Stimulated activated naive B cell treated with anti-CD40 and anti-IgM and Interleukin-4, amounts not matched to agents 10 μg/mL and 1 μg/mL and 100 μg/mL, for 72 hours (primary cell): ENCODE data around the gene TLR8.
A peak's percentile ranks its signal among the peaks of the same experiment; 100 is the strongest.

ENCODE experiments used
- ATAC-seq, 2 donors: fragments of 150-1000 bp; cut with Tn5 transposase; replicated peaks; 2 replicates each; pipeline ENCODE4 v1.10.0; 2021; ENCODE audit warnings: moderate library complexity in 1 of 2
- DNase-seq: peaks from one replicate; pipeline ENCODE4 v3.0.0; 2021
- H3K27ac Mint-ChIP-seq: one replicate; pipeline ENCODE4 v1.8.0; 2022; ENCODE audit warnings: mild to moderate bottlenecking, mixed read lengths
- H3K27me3 Mint-ChIP-seq, 2 donors: one replicate each; pipeline ENCODE4 v1.8.0; 2022; ENCODE audit warnings: mixed read lengths in 2 of 2
- H3K36me3 Mint-ChIP-seq, 2 donors: one replicate each; pipeline ENCODE4 v1.8.0; 2022; ENCODE audit warnings: mixed read lengths in 2 of 2, mild to moderate bottlenecking in 1 of 2
- H3K4me1 Mint-ChIP-seq, 2 donors: one replicate each; pipeline ENCODE4 v1.8.0; 2022; ENCODE audit warnings: mixed read lengths in 2 of 2, mild to moderate bottlenecking in 1 of 2
- H3K4me3 Mint-ChIP-seq, 2 donors: one replicate each; pipeline ENCODE4 v1.8.0; 2022; ENCODE audit warnings: mild to moderate bottlenecking in 2 of 2, mixed read lengths in 2 of 2, moderate library complexity in 1 of 2
- H3K9me3 Mint-ChIP-seq, 2 donors: one replicate each; pipeline ENCODE4 v1.8.0; 2022; ENCODE audit warnings: mixed read lengths in 2 of 2, mild to moderate bottlenecking in 1 of 2

TLR8 gene

DNA sequence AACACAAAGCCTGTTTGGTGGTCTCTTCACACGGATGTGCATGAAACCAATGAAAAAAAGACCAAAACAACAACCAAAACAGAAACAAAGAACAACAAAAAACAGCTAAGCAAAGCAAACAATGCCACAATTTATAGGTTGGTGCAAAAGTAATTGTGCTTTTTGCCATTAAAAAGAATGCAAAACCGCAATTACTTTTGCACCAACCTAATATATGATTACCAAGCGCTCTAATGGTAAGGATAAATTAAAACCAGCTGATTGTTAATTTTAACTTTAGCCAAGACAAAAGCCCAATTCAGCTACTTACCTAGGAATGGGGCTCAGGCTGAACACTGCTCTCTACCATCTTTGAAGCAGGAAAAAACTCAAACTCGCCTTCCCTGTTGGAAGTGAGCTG lies 39.1 kb downstream of the TLR8 start:
- peaks cover 32 to 45% of the 10 kb centered on the region in 2 donors for H3K4me1 Mint-ChIP-seq
- no peak overlapping the region for H3K27ac Mint-ChIP-seq
- H3K27me3 Mint-ChIP-seq = peaks cover 0 to 39% of the 10 kb centered on the region in 2 donors
- no peak for DNase-seq
- no peak overlapping the region for H3K4me3 Mint-ChIP-seq
- H3K36me3 Mint-ChIP-seq = peaks cover 0 to 6% of the 10 kb centered on the region in 2 donors
- ATAC-seq = no peak
- peaks cover 0 to 5% of the 10 kb centered on the region in 2 donors for H3K9me3 Mint-ChIP-seq

- DNase-seq (no peak), ATAC-seq (no peak)
- H3K4me3 Mint-ChIP-seq = no peak overlapping the region
- H3K36me3 Mint-ChIP-seq = no peaks in the 10 kb centered on the region
- H3K4me1 Mint-ChIP-seq = peaks cover 40 to 54% of the 10 kb centered on the region in 2 donors
- peak overlapping the region; percentile 79 for H3K27ac Mint-ChIP-seq
- peaks cover 0 to 30% of the 10 kb centered on the region in 2 donors for H3K27me3 Mint-ChIP-seq
- peaks cover 0 to 2% of the 10 kb centered on the region in 2 donors for H3K9me3 Mint-ChIP-seq
Measured at GRCh38 chrX:12946406-12946805, 40.0 kb downstream of the TLR8 start.

DNA sequence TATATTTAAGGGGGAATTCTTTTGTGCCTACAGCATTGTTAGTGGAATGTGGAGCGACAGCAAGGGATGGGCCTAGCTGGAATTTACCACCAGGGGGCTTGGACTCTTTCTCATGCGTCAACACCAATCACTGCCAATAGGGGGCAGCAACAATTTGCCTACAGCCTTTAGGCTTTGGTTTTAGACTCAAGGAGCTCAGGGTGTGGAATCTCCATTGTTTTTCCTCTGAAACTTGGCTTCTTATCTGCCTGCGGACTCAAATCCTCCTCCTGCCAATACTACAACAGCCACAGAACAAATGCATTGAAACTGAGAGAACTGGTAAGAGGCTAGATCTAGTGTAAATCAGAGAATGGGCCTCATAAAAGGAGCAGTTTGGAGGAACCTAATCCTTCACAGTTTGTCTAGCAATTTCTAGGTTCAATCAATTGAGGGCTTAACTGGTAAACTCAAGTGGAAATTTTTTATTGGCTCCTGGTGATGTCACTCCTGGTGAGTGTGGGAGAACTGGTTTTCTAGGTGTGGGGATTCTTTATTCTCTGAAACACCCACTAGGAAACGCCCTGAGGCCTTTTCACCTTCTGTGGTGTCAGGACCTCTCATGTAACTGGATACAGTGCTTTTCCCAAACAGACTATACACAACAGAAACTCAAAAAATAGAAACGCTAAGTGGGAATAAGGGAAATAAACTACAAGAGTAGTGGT lies 40.6 kb downstream of the TLR8 start:
- ATAC-seq (peak; percentile 20 to 34), DNase-seq (peak; percentile 69)
- H3K36me3 Mint-ChIP-seq = no peaks in the 10 kb centered on the region
- peaks cover 0 to 2% of the 10 kb centered on the region in 2 donors for H3K9me3 Mint-ChIP-seq
- peaks cover 44 to 59% of the 10 kb centered on the region in 2 donors for H3K4me1 Mint-ChIP-seq
- peaks cover 0 to 27% of the 10 kb centered on the region in 2 donors for H3K27me3 Mint-ChIP-seq
- H3K4me3 Mint-ChIP-seq = peak overlapping the region; percentile 42 to 64
- peak overlapping the region; percentile 79 for H3K27ac Mint-ChIP-seq

DNA sequence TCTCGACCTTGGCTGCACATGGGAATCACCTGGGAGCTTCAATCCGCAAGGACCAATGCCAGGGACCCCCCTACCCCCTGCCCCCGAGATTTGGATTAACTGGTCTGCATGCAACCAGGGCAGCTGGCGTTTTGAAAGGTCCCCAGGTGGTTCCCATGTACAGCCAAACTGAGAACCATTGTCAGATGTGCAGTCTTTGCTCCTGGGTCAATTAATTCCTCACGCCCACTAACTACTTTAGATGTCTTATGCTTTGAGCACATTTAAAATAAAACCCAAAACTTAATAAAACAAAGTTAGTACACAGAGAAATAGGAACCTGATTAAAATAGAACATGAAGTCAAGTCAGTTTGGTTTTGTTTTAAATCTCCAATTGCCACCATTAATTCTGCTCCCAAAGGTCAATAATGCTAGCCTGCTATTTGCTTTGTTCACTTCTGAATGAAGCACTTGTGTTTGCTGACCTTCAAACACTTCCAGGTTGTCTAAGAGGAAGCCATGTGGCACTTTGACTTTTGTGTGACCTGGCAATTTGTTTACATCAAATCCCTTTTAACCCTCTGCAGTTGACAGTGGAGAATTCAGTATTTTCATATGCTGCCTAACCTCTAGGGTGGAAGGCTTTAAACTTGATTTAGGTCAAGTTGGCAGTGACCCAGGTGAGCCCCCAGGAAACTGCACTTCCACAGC lies 41.3 kb downstream of the TLR8 start:
- ATAC-seq (peak in 1 of 2 donors; percentile 14), DNase-seq (no peak)
- H3K9me3 Mint-ChIP-seq = peaks cover 0 to 2% of the 10 kb centered on the region in 2 donors
- H3K27ac Mint-ChIP-seq = peak overlapping the region; percentile 79
- H3K4me3 Mint-ChIP-seq = peak overlapping the region in 1 of 2 donors; percentile 22
- no peaks in the 10 kb centered on the region for H3K36me3 Mint-ChIP-seq
- peaks cover 44 to 64% of the 10 kb centered on the region in 2 donors for H3K4me1 Mint-ChIP-seq
- H3K27me3 Mint-ChIP-seq = peaks cover 0 to 23% of the 10 kb centered on the region in 2 donors

- Mint-ChIP-seq H3K27ac (peak overlapping the region; percentile 79), H3K36me3 (no peaks in the 10 kb centered on the region), H3K9me3 (peaks cover 0 to 2% of the 10 kb centered on the region in 2 donors), H3K27me3 (peaks cover 0 to 15% of the 10 kb centered on the region in 2 donors), H3K4me1 (peaks cover 46 to 67% of the 10 kb centered on the region in 2 donors), H3K4me3 (peak overlapping the region in 1 of 2 donors; percentile 70)
- no peak for ATAC-seq
- no peak for DNase-seq
Measured at GRCh38 chrX:12948495-12948894, 42.1 kb downstream of the TLR8 start.

DNA sequence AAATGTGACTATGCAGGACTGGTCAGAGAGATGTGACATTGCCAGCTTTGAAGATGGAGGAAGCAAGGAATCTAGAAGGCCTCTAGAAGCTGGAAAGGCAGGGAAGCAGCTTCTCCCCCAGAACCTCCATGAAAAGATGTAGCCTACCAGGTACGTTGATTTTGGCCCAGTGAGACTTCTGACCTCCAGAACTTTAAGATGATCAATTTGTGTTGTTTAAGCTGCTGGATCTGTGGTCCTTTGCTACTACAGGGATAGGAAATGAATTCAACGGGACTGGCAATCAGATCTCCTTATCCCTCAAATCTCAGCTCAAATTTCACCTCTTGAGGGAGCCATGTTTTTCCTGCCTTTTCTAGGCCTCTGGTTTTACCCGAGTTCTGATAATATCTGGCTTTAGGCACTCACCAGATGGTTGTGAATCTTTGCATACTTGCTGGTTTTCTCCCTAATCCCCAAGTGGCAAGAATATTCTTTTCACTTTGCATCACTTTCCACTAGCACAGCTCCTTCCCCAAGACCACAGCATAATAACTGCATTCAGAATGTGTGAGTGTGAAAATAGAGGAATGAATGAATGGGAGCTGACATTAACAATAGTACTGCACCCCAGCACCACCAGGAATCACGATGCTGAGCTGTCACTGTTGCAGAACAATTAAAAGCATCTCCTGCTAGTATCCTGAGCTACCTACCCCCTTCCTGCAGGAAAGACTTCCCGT lies 42.9 kb downstream of the TLR8 start:
- Mint-ChIP-seq H3K9me3 (peaks cover 0 to 2% of the 10 kb centered on the region in 2 donors), H3K36me3 (no peaks in the 10 kb centered on the region), H3K4me3 (peak overlapping the region; percentile 67 to 70), H3K4me1 (peaks cover 50 to 72% of the 10 kb centered on the region in 2 donors), H3K27ac (peak overlapping the region; percentile 79), H3K27me3 (peaks cover 0 to 12% of the 10 kb centered on the region in 2 donors)
- DNase-seq = no peak
- peak; percentile 12 to 22 for ATAC-seq

DNA sequence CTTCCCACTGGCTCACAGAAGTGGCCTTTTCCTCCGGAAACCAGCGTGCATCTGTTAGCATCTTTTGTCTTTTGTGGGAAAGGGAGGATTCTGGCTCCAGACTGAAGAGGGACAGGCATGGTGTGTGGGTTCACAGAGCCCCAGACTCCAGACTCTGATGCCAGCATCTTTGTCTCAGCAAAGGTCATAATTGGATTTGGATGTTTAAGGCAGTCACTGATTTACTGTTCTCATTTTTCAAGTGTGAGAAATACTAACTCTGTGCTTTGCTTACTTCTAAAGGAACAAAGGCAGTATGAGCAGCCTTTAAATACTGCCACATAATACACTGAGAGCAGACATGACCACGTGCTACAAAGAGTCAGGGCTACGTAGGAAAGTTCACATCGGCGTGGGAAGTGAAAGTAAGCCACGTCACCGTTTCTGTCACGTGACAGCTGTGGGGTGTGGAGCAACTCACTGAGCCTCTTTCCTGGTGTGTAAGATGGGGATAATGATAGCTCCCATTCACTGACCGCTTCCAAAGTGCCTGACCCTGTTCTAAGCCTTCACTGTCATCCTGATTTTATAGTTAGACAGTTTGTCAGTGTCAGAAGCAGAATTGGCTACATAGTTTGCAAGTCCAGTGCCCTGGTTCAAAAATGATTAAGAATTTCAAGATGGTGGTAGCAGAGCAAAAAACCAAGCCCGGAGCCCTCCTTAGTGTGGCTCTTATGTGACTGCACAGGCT lies 43.7 kb downstream of the TLR8 start:
- peaks cover 0 to 2% of the 10 kb centered on the region in 2 donors for H3K36me3 Mint-ChIP-seq
- peak; percentile 86 for DNase-seq

GRCh38 chrX:12950851-12951594 lies 44.6 kb downstream of the TLR8 start:
- H3K36me3 Mint-ChIP-seq = peaks cover 0 to 4% of the 10 kb centered on the region in 2 donors

More for the DNA sequence above, 43.7 kb downstream of the TLR8 start:
- Mint-ChIP-seq H3K9me3 (peaks cover 0 to 2% of the 10 kb centered on the region in 2 donors), H3K4me1 (peaks cover 57 to 80% of the 10 kb centered on the region in 2 donors), H3K27me3 (peaks cover 0 to 6% of the 10 kb centered on the region in 2 donors), H3K27ac (peak overlapping the region; percentile 79), H3K4me3 (peak overlapping the region; percentile 67 to 70)
- ATAC-seq = peak; percentile 74 to 75

GRCh38 chrX:12951595-12951975 lies 45.2 kb downstream of the TLR8 start:
- ATAC-seq = no peak
- Mint-ChIP-seq H3K4me3 (peak overlapping the region; percentile 14 to 58), H3K27me3 (no peaks in the 10 kb centered on the region), H3K9me3 (peaks cover 0 to 2% of the 10 kb centered on the region in 2 donors), H3K36me3 (peaks cover 0 to 4% of the 10 kb centered on the region in 2 donors), H3K27ac (peak overlapping the region; percentile 79), H3K4me1 (peaks cover 64 to 88% of the 10 kb centered on the region in 2 donors)
- no peak for DNase-seq

More at GRCh38 chrX:12950851-12951594, 44.6 kb downstream of the TLR8 start:
- Mint-ChIP-seq H3K27me3 (peaks cover 0 to 3% of the 10 kb centered on the region in 2 donors), H3K4me1 (peaks cover 62 to 88% of the 10 kb centered on the region in 2 donors), H3K27ac (peak overlapping the region; percentile 79), H3K4me3 (peak overlapping the region; percentile 67 to 70), H3K9me3 (peaks cover 0 to 2% of the 10 kb centered on the region in 2 donors)
- DNase-seq = peak; percentile 53
- peak; percentile 49 to 59 for ATAC-seq

- peaks cover 68 to 82% of the 10 kb centered on the region in 2 donors for H3K4me1 Mint-ChIP-seq
- ATAC-seq (no peak), DNase-seq (no peak)
- peaks cover 0 to 4% of the 10 kb centered on the region in 2 donors for H3K36me3 Mint-ChIP-seq
- H3K27ac Mint-ChIP-seq = peak overlapping the region; percentile 47
- H3K9me3 Mint-ChIP-seq = peaks cover 0 to 2% of the 10 kb centered on the region in 2 donors
- no peaks in the 10 kb centered on the region for H3K27me3 Mint-ChIP-seq
- H3K4me3 Mint-ChIP-seq = no peak overlapping the region
Measured at GRCh38 chrX:12953420-12953819, 47.0 kb downstream of the TLR8 start.

GRCh38 chrX:12954376-12954775 lies 48.0 kb downstream of the TLR8 start:
- Mint-ChIP-seq H3K4me3 (peak overlapping the region; percentile 77 to 79), H3K36me3 (peaks cover 0 to 4% of the 10 kb centered on the region in 2 donors), H3K9me3 (peaks cover 0 to 2% of the 10 kb centered on the region in 2 donors), H3K4me1 (peaks cover 59 to 77% of the 10 kb centered on the region in 2 donors), H3K27ac (peak overlapping the region; percentile 96), H3K27me3 (no peaks in the 10 kb centered on the region)
- DNase-seq (no peak), ATAC-seq (no peak)

- peaks cover 0 to 4% of the 10 kb centered on the region in 2 donors for H3K36me3 Mint-ChIP-seq
- H3K4me1 Mint-ChIP-seq = peaks cover 56 to 76% of the 10 kb centered on the region in 2 donors
- peak overlapping the region; percentile 77 to 79 for H3K4me3 Mint-ChIP-seq
- H3K27ac Mint-ChIP-seq = peak overlapping the region; percentile 96
- H3K27me3 Mint-ChIP-seq = no peaks in the 10 kb centered on the region
- peaks cover 0 to 3% of the 10 kb centered on the region in 2 donors for H3K9me3 Mint-ChIP-seq
- DNase-seq = no peak
- no peak for ATAC-seq
Measured at GRCh38 chrX:12954981-12955380, 48.6 kb downstream of the TLR8 start.
